ENCODE data around the gene TSEN2. TPM values are rescaled to one million over a fixed set of nuclear protein-coding genes. Genes with fewer than 3 reads are reported as not detected.

The TSEN2 gene
- total RNA-seq, 3 donors from 2014 or later (not counting 1 experiment from before 2014, with no cell fraction given) = 4.1 to 11.4 (median 5.7) TPM

GRCh38 chr3:12560505-12561190 is 76.4 kb downstream of the TSEN2 start:
- no peak overlapping the region for H3K4me3 Mint-ChIP-seq
- DNase-seq = no peak

GRCh38 chr3:12561397-12561796 is 77.1 kb downstream of the TSEN2 start:
- DNase-seq (no peak), ATAC-seq (no peak)
- Mint-ChIP-seq H3K27me3 (ENCODE audit: low read depth in 2 of 2) (no peaks in the 10 kb centered on the region), H3K4me1 (peaks cover 65% of the 10 kb centered on the region in 2 donors), H3K36me3 (peaks cover 5% of the 10 kb centered on the region), H3K9me3 (peaks cover 0 to 2% of the 10 kb centered on the region in 2 donors), H3K27ac (no peak overlapping the region), H3K4me3 (no peak overlapping the region)
- no peak overlapping the region for H3K4me3 ChIP-seq (ENCODE audit: low read length)
- no peak overlapping the region for H3K27ac ChIP-seq (ENCODE audit: low read length)
- WGBS (ENCODE audit: insufficient coverage) = 93% methylated on average over 2 of the region's 2 CpGs
- intact Hi-C loops (cut with micrococcal nuclease) = no loop called here
- no peaks in the 10 kb centered on the region for H3K27me3 ChIP-seq (ENCODE audit: control insufficient read depth, insufficient read depth, low read length)
- H3K36me3 ChIP-seq (ENCODE audit: control insufficient read depth, insufficient read depth, low read length) = no peaks in the 10 kb centered on the region
- H3K9me3 ChIP-seq (ENCODE audit: control insufficient read depth, insufficient read depth, low read length) = peaks cover 6% of the 10 kb centered on the region
- peaks cover 6% of the 10 kb centered on the region for H3K4me1 ChIP-seq (ENCODE audit: control insufficient read depth, insufficient read depth, low read length)
- no peak for TF ChIP-seq CTCF (IDR thresholded peaks at IDR 0.05)

More at GRCh38 chr3:12560505-12561190, 76.4 kb downstream of the TSEN2 start:
- no peak for TF ChIP-seq CTCF (IDR thresholded peaks at IDR 0.05)
- Histone ChIP-seq H3K4me3 (ENCODE audit: low read length) (no peak overlapping the region), H3K9me3 (ENCODE audit: control insufficient read depth, insufficient read depth, low read length) (peaks cover 1% of the 10 kb centered on the region), H3K27me3 (ENCODE audit: control insufficient read depth, insufficient read depth, low read length) (peaks cover 2% of the 10 kb centered on the region), H3K4me1 (ENCODE audit: control insufficient read depth, insufficient read depth, low read length) (peaks cover 14% of the 10 kb centered on the region), H3K27ac (ENCODE audit: low read length) (no peak overlapping the region), H3K36me3 (ENCODE audit: control insufficient read depth, insufficient read depth, low read length) (no peaks in the 10 kb centered on the region)
- peaks cover 1 to 3% of the 10 kb centered on the region in 2 donors for H3K27me3 Mint-ChIP-seq (ENCODE audit: low read depth in 2 of 2)
- no peak for ATAC-seq
- 81% methylated on average over 5 of the region's 5 CpGs for WGBS (ENCODE audit: insufficient coverage)
- H3K9me3 Mint-ChIP-seq = no peaks in the 10 kb centered on the region
- intact Hi-C loops (cut with micrococcal nuclease) = no loop called here
- peaks cover 69 to 73% of the 10 kb centered on the region in 2 donors for H3K4me1 Mint-ChIP-seq
- H3K27ac Mint-ChIP-seq = peak overlapping the region in 1 of 2 donors; percentile 44
- H3K36me3 Mint-ChIP-seq = no peaks in the 10 kb centered on the region

GRCh38 chr3:12562451-12562850 is 78.2 kb downstream of the TSEN2 start:
- Mint-ChIP-seq H3K4me3 (no peak overlapping the region), H3K27me3 (ENCODE audit: low read depth in 2 of 2) (no peaks in the 10 kb centered on the region), H3K9me3 (peaks cover 5% of the 10 kb centered on the region in 2 donors), H3K27ac (peak overlapping the region in 1 of 2 donors; percentile 69), H3K4me1 (peaks cover 59 to 62% of the 10 kb centered on the region in 2 donors), H3K36me3 (peaks cover 13% of the 10 kb centered on the region)
- Histone ChIP-seq H3K4me1 (ENCODE audit: control insufficient read depth, insufficient read depth, low read length) (peaks cover 3% of the 10 kb centered on the region), H3K36me3 (ENCODE audit: control insufficient read depth, insufficient read depth, low read length) (no peaks in the 10 kb centered on the region), H3K27me3 (ENCODE audit: control insufficient read depth, insufficient read depth, low read length) (no peaks in the 10 kb centered on the region), H3K27ac (ENCODE audit: low read length) (no peak overlapping the region), H3K9me3 (ENCODE audit: control insufficient read depth, insufficient read depth, low read length) (peaks cover 6% of the 10 kb centered on the region), H3K4me3 (ENCODE audit: low read length) (no peak overlapping the region)
- ATAC-seq (no peak), DNase-seq (no peak)
- intact Hi-C loops (cut with micrococcal nuclease) = no loop called here
- WGBS (ENCODE audit: insufficient coverage) = 100% methylated on average over 1 of the region's 1 CpG
- TF ChIP-seq CTCF (IDR thresholded peaks at IDR 0.05) = no peak

- Mint-ChIP-seq H3K27ac (no peak overlapping the region), H3K4me3 (no peak overlapping the region), H3K9me3 (peaks cover 5% of the 10 kb centered on the region in 2 donors), H3K36me3 (peaks cover 30% of the 10 kb centered on the region), H3K27me3 (ENCODE audit: low read depth in 2 of 2) (no peaks in the 10 kb centered on the region), H3K4me1 (peaks cover 23 to 31% of the 10 kb centered on the region in 2 donors)
- ATAC-seq (no peak), DNase-seq (no peak)
- Histone ChIP-seq H3K27ac (ENCODE audit: low read length) (no peak overlapping the region), H3K4me1 (ENCODE audit: control insufficient read depth, insufficient read depth, low read length) (no peaks in the 10 kb centered on the region), H3K9me3 (ENCODE audit: control insufficient read depth, insufficient read depth, low read length) (peaks cover 6% of the 10 kb centered on the region), H3K4me3 (ENCODE audit: low read length) (no peak overlapping the region), H3K27me3 (ENCODE audit: control insufficient read depth, insufficient read depth, low read length) (no peaks in the 10 kb centered on the region), H3K36me3 (ENCODE audit: control insufficient read depth, insufficient read depth, low read length) (peaks cover 23% of the 10 kb centered on the region)
- intact Hi-C loops (cut with micrococcal nuclease) = no loop called here
- no peak for TF ChIP-seq CTCF (IDR thresholded peaks at IDR 0.05)
Observed at GRCh38 chr3:12566976-12567375, 82.7 kb downstream of the TSEN2 start.

Measured in natural killer cell (primary cell).